ENCODE data around the gene EFCAB6. TPM values are rescaled to one million over a fixed set of nuclear protein-coding genes. Genes with fewer than 3 reads are reported as not detected.

The EFCAB6 gene
- polyA plus RNA-seq, 2 of the 4 experiments (the other 2 are of a cell fraction) = 0.46 to 1.2 TPM

GRCh38 chr22:43731988-43732387 lies 80.1 kb downstream of the EFCAB6 start:
- Histone ChIP-seq H3K4me1 (no peaks in the 10 kb centered on the region), H3K4me2 (no peak overlapping the region), H3K4me3 (no peak overlapping the region), H3K27ac (no peak overlapping the region), H3K9me3 (no peaks in the 10 kb centered on the region)
- ChIA-PET CTCF (interaction anchor here (0.9 kb wide), 1 partner anchor 10 kb away, joined by 4 read pairs; no protein-coding TSS in a partner anchor), POLR2A (no interaction called here)
- 38% methylated on average over 5 of the region's 5 CpGs for WGBS (ENCODE audit: missing lambda C conversion rate)
- TF ChIP-seq KDM5A (IDR thresholded peaks at IDR 0.05) = no peak
- no peak for TF ChIP-seq PBX3 (IDR thresholded peaks at IDR 0.05)
- TF ChIP-seq MAFK (IDR thresholded peaks at IDR 0.05; ENCODE audit: partially characterized antibody) = no peak
- TF ChIP-seq CHD4 (IDR thresholded peaks at IDR 0.05; ENCODE audit: borderline replicate concordance) = no peak
- TF ChIP-seq CEBPB (IDR thresholded peaks at IDR 0.05) = no peak
- TF ChIP-seq HOXB5 (CRISPR knock-in tag; IDR thresholded peaks at IDR 0.05) = no peak
- FAIRE-seq (no peak), DNase-seq (ENCODE audit: low read depth in 1 of 2, low spot score in 1 of 2) (no peak), ATAC-seq (no peak)

GRCh38 chr22:43726964-43727543 lies 85.1 kb downstream of the EFCAB6 start:
- CTCF ChIA-PET = no interaction called here
- DNase-seq (ENCODE audit: low read depth in 1 of 2, low spot score in 1 of 2) = no peak
- Histone ChIP-seq H3K27ac (no peak overlapping the region), H3K4me3 (no peak overlapping the region), H3K9me3 (no peaks in the 10 kb centered on the region), H3K4me1 (no peaks in the 10 kb centered on the region), H3K4me2 (no peak overlapping the region)
- POLR2A ChIA-PET = no interaction called here
- TF ChIP-seq NR3C1 (IDR thresholded peaks at IDR 0.05) = no peak
- no peak for TF ChIP-seq POLR2AphosphoS2 (conservative IDR thresholded peaks at IDR 0.05; ENCODE audit: low read length)
- no peak for TF ChIP-seq HES2 (IDR thresholded peaks at IDR 0.05)
- TF ChIP-seq MAZ (IDR thresholded peaks at IDR 0.05; ENCODE audit: borderline replicate concordance, low read depth, low read length) = no peak
- no peak for TF ChIP-seq HOXB5 (CRISPR knock-in tag; IDR thresholded peaks at IDR 0.05)
- TF ChIP-seq MYC (IDR thresholded peaks at IDR 0.05; ENCODE audit: borderline replicate concordance, low read length) = no peak
- no peak for TF ChIP-seq CHD2 (IDR thresholded peaks at IDR 0.05; ENCODE audit: low read length, partially characterized antibody)
- TF ChIP-seq RFX5 (IDR thresholded peaks at IDR 0.05) = no peak
- no peak for TF ChIP-seq HOXA7 (CRISPR knock-in tag; IDR thresholded peaks at IDR 0.05)
- no peak for TF ChIP-seq PHF8 (IDR thresholded peaks at IDR 0.05; ENCODE audit: borderline replicate concordance, low read depth)
- ATAC-seq = no peak
- 45% methylated on average over 1 of the region's 1 CpG for WGBS (ENCODE audit: missing lambda C conversion rate)
- FAIRE-seq = no peak

- H3K4me2 ChIP-seq = no peak overlapping the region
- TF ChIP-seq USF2 (IDR thresholded peaks at IDR 0.05) (no peak), TFCP2L1 (CRISPR knock-in tag; IDR thresholded peaks at IDR 0.05) (no peak), HOXB13 (CRISPR knock-in tag; IDR thresholded peaks at IDR 0.05; ENCODE audit: low read depth) (no peak), MAFK (IDR thresholded peaks at IDR 0.05; ENCODE audit: partially characterized antibody) (no peak), EHF (CRISPR knock-in tag; IDR thresholded peaks at IDR 0.05) (no peak), BHLHE40 (IDR thresholded peaks at IDR 0.05; ENCODE audit: low read depth, low read length) (no peak), GATA3 (IDR thresholded peaks at IDR 0.05; ENCODE audit: borderline replicate concordance) (no peak), EP300 (IDR thresholded peaks at IDR 0.05) (no peak), FOXS1 (CRISPR knock-in tag; IDR thresholded peaks at IDR 0.05) (no peak), KDM5A (IDR thresholded peaks at IDR 0.05) (no peak), MAX (IDR thresholded peaks at IDR 0.05) (no peak)
- ChIA-PET CTCF (no interaction called here), POLR2A (no interaction called here)
- H3K4me3 ChIP-seq = no peak overlapping the region
- FAIRE-seq (no peak), DNase-seq (ENCODE audit: low read depth in 1 of 2, low spot score in 1 of 2) (no peak), ATAC-seq (no peak)
- H3K9me3 ChIP-seq = no peaks in the 10 kb centered on the region
- H3K4me1 ChIP-seq = no peaks in the 10 kb centered on the region
- no peak overlapping the region for H3K27ac ChIP-seq
Measured at GRCh38 chr22:43726322-43726721, 85.8 kb downstream of the EFCAB6 start.
